GM12891 (cell line): ENCODE data around the gene POU2AF1.

Experiments used
- POLR2A ChIP-seq: IDR thresholded peaks from 2 replicates; pipeline ENCODE4 v1.6.1; 2011; ENCODE audit warnings: low read depth, low read length, control low read depth
- POLR2AphosphoS5 ChIP-seq: IDR thresholded peaks from 2 replicates; pipeline ENCODE4 v1.6.1; 2011; ENCODE audit warnings: low read depth, low read length, control low read depth

DNA sequence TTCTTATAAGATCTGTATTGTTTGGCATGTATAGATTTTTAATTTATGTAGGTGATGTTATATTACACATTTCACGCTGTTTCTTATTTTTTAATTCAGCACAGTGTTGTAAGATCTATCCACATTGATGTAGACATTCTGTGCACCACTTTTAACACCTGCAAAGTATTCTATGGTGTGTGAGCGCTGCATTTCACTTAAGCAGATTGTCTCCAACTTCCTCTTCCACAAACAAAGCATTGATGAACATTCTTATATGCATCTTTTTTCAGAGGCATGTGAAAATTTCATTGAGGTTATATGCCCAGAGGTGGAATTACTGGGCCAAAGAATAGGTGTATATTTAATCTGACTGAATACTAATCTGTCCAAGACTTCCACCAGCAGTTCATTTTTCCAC lies 3.4 kb upstream of the POU2AF1 start:
- TF ChIP-seq POLR2AphosphoS5 (no peak), POLR2A (no peak)
